NK-92 treated with Interleukin-12 subunit alpha and Interleukin-12 subunit beta, amount 100 ng/mL, for 24 hours (cell line): ENCODE results near the gene LUZP1.

Experiments
- DNase-seq: peaks from one replicate; lab custom pipeline; 2025; lab: John Stamatoyannopoulos, UW

LUZP1 gene

GRCh38 chr1:23084880-23085279, 83.8 kb downstream of the LUZP1 start:
- no peak for DNase-seq

- DNase-seq: no peak
Observed at GRCh38 chr1:23083714-23084480, 84.8 kb downstream of the LUZP1 start.

GRCh38 chr1:23081376-23081775, 87.3 kb downstream of the LUZP1 start:
- DNase-seq: no peak

- no peak for DNase-seq
Observed at GRCh38 chr1:23080885-23081284, 87.8 kb downstream of the LUZP1 start.

- DNase-seq: no peak
Observed at GRCh38 chr1:23079025-23079424, 89.6 kb downstream of the LUZP1 start.

GRCh38 chr1:23074012-23074411, 94.6 kb downstream of the LUZP1 start:
- DNase-seq: no peak

GRCh38 chr1:23069675-23070074, 99.0 kb downstream of the LUZP1 start:
- DNase-seq: no peak

- no peak for DNase-seq
Observed at GRCh38 chr1:23069149-23069548, 99.5 kb downstream of the LUZP1 start.

GRCh38 chr1:23066075-23066474, 102.6 kb downstream of the LUZP1 start:
- DNase-seq: no peak

- DNase-seq: no peak
Observed at GRCh38 chr1:23065385-23065784, 103.3 kb downstream of the LUZP1 start.

GRCh38 chr1:23062271-23062670, 106.4 kb downstream of the LUZP1 start:
- DNase-seq: no peak

GRCh38 chr1:23057301-23057700, 111.4 kb downstream of the LUZP1 start:
- no peak for DNase-seq

- no peak for DNase-seq
Observed at GRCh38 chr1:23051290-23051909, 117.3 kb downstream of the LUZP1 start.

- DNase-seq: no peak
Observed at GRCh38 chr1:23050201-23050600, 118.5 kb downstream of the LUZP1 start.

GRCh38 chr1:23044035-23044434, 124.6 kb downstream of the LUZP1 start:
- DNase-seq: no peak

- no peak for DNase-seq
Observed at GRCh38 chr1:23040509-23040908, 128.1 kb downstream of the LUZP1 start.

GRCh38 chr1:23039308-23039826, 129.3 kb downstream of the LUZP1 start:
- no peak for DNase-seq

- DNase-seq: no peak
Observed at GRCh38 chr1:23037081-23037740, 131.4 kb downstream of the LUZP1 start.

- DNase-seq: no peak
Observed at GRCh38 chr1:23035823-23036452, 132.7 kb downstream of the LUZP1 start.
